SU-DHL-6 (cell line): ENCODE measurements around the gene HAPLN2.

Source experiments
- H2AFZ ChIP-seq: fragments of 200-600 bp; sonication (generic); 2 replicates; pipeline ENCODE4 v1.6.1; 2014; ENCODE audit warnings: low read depth, mild to moderate bottlenecking, moderate library complexity, mixed read lengths, antibody characterized with exemption, low read length; ENCODE audit not compliant: severe bottlenecking
- H3F3A ChIP-seq: fragments of 200-600 bp; shearing (Covaris generic); 2 replicates; pipeline ENCODE4 v1.6.0; 2016; ENCODE audit warnings: antibody characterized with exemption, mild to moderate bottlenecking; ENCODE audit not compliant: insufficient read depth
- H3K27ac ChIP-seq: fragments of 200-600 bp; sonication (generic); 2 replicates; pipeline ENCODE4 v1.5.1; 2016; ENCODE audit warnings: low read depth, mild to moderate bottlenecking, low read length, moderate library complexity, mixed read lengths
- H3K27me3 ChIP-seq: fragments of 200-600 bp; sonication (generic), shearing (Covaris generic); 2 replicates; pipeline ENCODE4 v1.6.0; 2014; ENCODE audit warnings: mild to moderate bottlenecking, low read length
- H3K36me3 ChIP-seq: fragments of 200-600 bp; sonication (generic); 2 replicates; pipeline ENCODE4 v1.6.1; 2014; ENCODE audit warnings: mild to moderate bottlenecking, low read length, mixed read lengths
- H3K4me2 ChIP-seq: fragments of 300-600, 200-600 bp; shearing (Covaris generic), sonication (generic); 2 replicates; pipeline ENCODE4 v1.6.0; 2014; ENCODE audit warnings: low read length, low read depth, mild to moderate bottlenecking; ENCODE audit not compliant: poor library complexity, severe bottlenecking
- H3K4me3 ChIP-seq: fragments of 200-600 bp; sonication (generic); 2 replicates; pipeline ENCODE4 v1.5.1; 2014; ENCODE audit warnings: antibody characterized with exemption, low read length, mild to moderate bottlenecking, mixed read lengths; ENCODE audit not compliant: insufficient read depth, poor library complexity, severe bottlenecking
- H3K79me2 ChIP-seq: fragments of 200-600 bp; sonication (generic); 2 replicates; pipeline ENCODE4 v1.6.1; 2014; ENCODE audit warnings: mild to moderate bottlenecking, low read length, moderate library complexity; ENCODE audit not compliant: insufficient read depth
- H3K9ac ChIP-seq: fragments of 200-600 bp; sonication (generic); 2 replicates; pipeline ENCODE4 v1.7.0; 2014; ENCODE audit warnings: mild to moderate bottlenecking, low read length
- H3K9me2 ChIP-seq: fragments of 200-600 bp; sonication (generic); replicated peaks from 2 replicates; pipeline ENCODE4 v1.6.1; 2014; ENCODE audit warnings: low read length; ENCODE audit not compliant: insufficient read depth
- H3K9me3 ChIP-seq: fragments of 200-600 bp; sonication (generic); 2 replicates; pipeline ENCODE4 v1.6.1; 2014; ENCODE audit warnings: low read length, mixed read lengths; ENCODE audit not compliant: insufficient read depth
- H4K20me1 ChIP-seq: fragments of 200-600 bp; sonication (generic); 2 replicates; pipeline ENCODE4 v1.6.1; 2014; ENCODE audit warnings: low read depth, mild to moderate bottlenecking, antibody characterized with exemption, low read length, moderate library complexity, mixed read lengths
- CTCF ChIP-seq: fragments of 200-600 bp; sonication (generic); IDR thresholded peaks from one replicate; pipeline ENCODE4 v1.5.1; 2017; ENCODE audit warnings: antibody characterized with exemption, mild to moderate bottlenecking, low read length, moderate library complexity; ENCODE audit not compliant: insufficient read depth, poor library complexity, severe bottlenecking
- EZH2phosphoT487 ChIP-seq: fragments of 200-600 bp; sonication (generic), shearing (Covaris generic); conservative IDR thresholded peaks from 2 replicates; pipeline ENCODE4 v1.6.1; 2018; ENCODE audit warnings: mild to moderate bottlenecking, antibody characterized with exemption, low read length, moderate library complexity, mixed read lengths

Gene HAPLN2

GRCh38 chr1:156572663-156573018 is 46.6 kb upstream of the HAPLN2 start:
- H3K27me3 ChIP-seq: no peaks in the 10 kb centered on the region
- H4K20me1 ChIP-seq: no peaks in the 10 kb centered on the region
- peak overlapping the region; percentile 81 for H2AFZ ChIP-seq
- peak overlapping the region; percentile 70 for H3K4me2 ChIP-seq
- no peaks in the 10 kb centered on the region for H3K9me3 ChIP-seq
- H3K27ac ChIP-seq: no peak overlapping the region
- H3K9me2 ChIP-seq: no peaks in the 10 kb centered on the region
- H3K79me2 ChIP-seq: no peaks in the 10 kb centered on the region
- no peaks in the 10 kb centered on the region for H3F3A ChIP-seq
- H3K36me3 ChIP-seq: no peaks in the 10 kb centered on the region
- peak overlapping the region; percentile 55 for H3K4me3 ChIP-seq
- peak overlapping the region; percentile 67 for H3K9ac ChIP-seq
- TF ChIP-seq CTCF (no peak), EZH2phosphoT487 (no peak)

- no peak overlapping the region for H3K27ac ChIP-seq
- H3K79me2 ChIP-seq: no peaks in the 10 kb centered on the region
- no peak overlapping the region for H3K4me3 ChIP-seq
- no peaks in the 10 kb centered on the region for H4K20me1 ChIP-seq
- H3K4me2 ChIP-seq: no peak overlapping the region
- no peaks in the 10 kb centered on the region for H3K9me3 ChIP-seq
- no peak overlapping the region for H3K9ac ChIP-seq
- H3K27me3 ChIP-seq: no peaks in the 10 kb centered on the region
- H3F3A ChIP-seq: no peaks in the 10 kb centered on the region
- no peaks in the 10 kb centered on the region for H3K9me2 ChIP-seq
- TF ChIP-seq EZH2phosphoT487 (no peak), CTCF (no peak)
- H3K36me3 ChIP-seq: no peaks in the 10 kb centered on the region
- no peak overlapping the region for H2AFZ ChIP-seq
Observed at GRCh38 chr1:156574039-156574633, 45.1 kb upstream of the HAPLN2 start.

GRCh38 chr1:156577550-156577949 is 41.7 kb upstream of the HAPLN2 start:
- H3K9ac ChIP-seq: no peak overlapping the region
- H3K9me3 ChIP-seq: no peaks in the 10 kb centered on the region
- H2AFZ ChIP-seq: no peak overlapping the region
- no peaks in the 10 kb centered on the region for H3K9me2 ChIP-seq
- no peaks in the 10 kb centered on the region for H4K20me1 ChIP-seq
- no peaks in the 10 kb centered on the region for H3K27me3 ChIP-seq
- no peak overlapping the region for H3K4me3 ChIP-seq
- H3K27ac ChIP-seq: no peak overlapping the region
- no peaks in the 10 kb centered on the region for H3K36me3 ChIP-seq
- no peaks in the 10 kb centered on the region for H3F3A ChIP-seq
- no peak for TF ChIP-seq CTCF
- TF ChIP-seq EZH2phosphoT487: no peak
- no peaks in the 10 kb centered on the region for H3K79me2 ChIP-seq
- no peak overlapping the region for H3K4me2 ChIP-seq

- Histone ChIP-seq H3K9ac (no peak overlapping the region), H3K27ac (no peak overlapping the region), H3K36me3 (no peaks in the 10 kb centered on the region), H3K4me2 (no peak overlapping the region), H4K20me1 (no peaks in the 10 kb centered on the region), H2AFZ (no peak overlapping the region), H3K9me2 (no peaks in the 10 kb centered on the region), H3K4me3 (no peak overlapping the region), H3K27me3 (no peaks in the 10 kb centered on the region), H3F3A (no peaks in the 10 kb centered on the region), H3K9me3 (no peaks in the 10 kb centered on the region), H3K79me2 (no peaks in the 10 kb centered on the region)
- TF ChIP-seq EZH2phosphoT487 (no peak), CTCF (no peak)
Observed at GRCh38 chr1:156578055-156578454, 41.2 kb upstream of the HAPLN2 start.
